OCI-LY7 (cell line): ENCODE data around the gene KLC3. TPM values are rescaled to one million over a fixed set of nuclear protein-coding genes. Genes with fewer than 3 reads are reported as not detected.

Experiments
- BruUV-seq: library from RNA; stranded (reverse); fragments of 400-500 nt; replicated peaks from 2 replicates; lab custom pipeline; 2021; lab: Mats Ljungman, UMichigan
- CTCF ChIA-PET: fragments of 300-600 bp; sonication (Branson Sonifier 250); formaldehyde crosslinking; loops from one replicate; lab custom pipeline; 2022; ENCODE audit warnings: antibody characterized with exemption; ENCODE audit not compliant: unreplicated experiment; lab: Charles Lee
- POLR2A ChIA-PET: fragments of 300-600 bp; sonication (Branson Sonifier 250); formaldehyde crosslinking; loops from one replicate; lab custom pipeline; 2022; ENCODE audit warnings: antibody characterized with exemption; lab: Charles Lee
- DNase-seq: peaks from one replicate; pipeline ENCODE4 v3.0.0-alpha.2; 2015; ENCODE audit warnings: low spot score
- H2AFZ ChIP-seq: fragments of 200-600 bp; sonication (generic), shearing (Covaris generic); 2 replicates; pipeline ENCODE4 v1.6.1; 2014; ENCODE audit warnings: mild to moderate bottlenecking, antibody characterized with exemption, low read length, moderate library complexity
- H3K27ac ChIP-seq: fragments of 200-600 bp; sonication (generic); 2 replicates; pipeline ENCODE4 v1.5.1; 2014; ENCODE audit warnings: mixed run types, low read depth, mild to moderate bottlenecking, moderate library complexity, low read length, inconsistent platforms; ENCODE audit not compliant: poor library complexity, severe bottlenecking
- H3K36me3 ChIP-seq: fragments of 200-600 bp; sonication (generic); 2 replicates; pipeline ENCODE4 v1.6.1; 2014; ENCODE audit warnings: mild to moderate bottlenecking, antibody characterized with exemption, low read length, moderate library complexity, mixed read lengths; ENCODE audit not compliant: insufficient read depth
- H3K4me1 ChIP-seq: fragments of 200-600 bp; sonication (generic); 2 replicates; pipeline ENCODE4 v1.5.1; 2014; ENCODE audit warnings: mild to moderate bottlenecking, low read length; ENCODE audit not compliant: insufficient read depth, poor library complexity, severe bottlenecking
- H3K4me2 ChIP-seq: fragments of 200-600 bp; sonication (generic); 2 replicates; pipeline ENCODE4 v1.6.1; 2014; ENCODE audit warnings: mild to moderate bottlenecking, low read length
- H3K4me3 ChIP-seq: fragments of 200-600 bp; sonication (generic); 2 replicates; pipeline ENCODE4 v1.5.1; 2014; ENCODE audit warnings: mild to moderate bottlenecking, low read depth, low read length; ENCODE audit not compliant: poor library complexity, severe bottlenecking
- H3K79me2 ChIP-seq: fragments of 200-600 bp; sonication (generic); 2 replicates; pipeline ENCODE4 v1.6.1; 2016; ENCODE audit warnings: low read depth, mild to moderate bottlenecking, low read length, moderate library complexity, mixed read lengths; ENCODE audit not compliant: insufficient read depth
- H3K9me2 ChIP-seq: fragments of 200-600 bp; sonication (generic); 2 replicates; pipeline ENCODE4 v1.6.1; 2016; ENCODE audit warnings: mild to moderate bottlenecking, low read length, mixed read lengths; ENCODE audit not compliant: insufficient read depth
- H3K9me3 ChIP-seq: fragments of 200-600 bp; sonication (generic); 2 replicates; pipeline ENCODE4 v1.6.1; 2014; ENCODE audit warnings: mild to moderate bottlenecking, mixed run types, low read length, mixed read lengths
- H4K20me1 ChIP-seq: fragments of 200-600 bp; sonication (generic); 2 replicates; pipeline ENCODE4 v1.6.1; 2014; ENCODE audit warnings: mild to moderate bottlenecking, antibody characterized with exemption, low read length, moderate library complexity, mixed read lengths; ENCODE audit not compliant: insufficient read depth
- CTCF ChIP-seq: fragments of 200-600 bp; sonication (generic); conservative IDR thresholded peaks from 2 replicates; pipeline ENCODE4 v1.5.1; 2014; ENCODE audit warnings: mild to moderate bottlenecking, antibody characterized with exemption, low read length, moderate library complexity, mixed read lengths
- EZH2phosphoT487 ChIP-seq: fragments of 200-600 bp; sonication (generic); IDR thresholded peaks from 2 replicates; pipeline ENCODE4 v1.6.1; 2018; ENCODE audit warnings: low read depth, borderline replicate concordance, mild to moderate bottlenecking, mixed run types, antibody characterized with exemption, low read length, moderate library complexity, mixed read lengths
- intact Hi-C: fragments of 100-400 bp; cut with micrococcal nuclease; formaldehyde crosslinking; loops from one replicate; pipeline ENCODE4 v1.10.0; 2022; ENCODE audit not compliant: unreplicated experiment
- total RNA-seq, 2 experiments: library from RNA; depleted of rRNA in 1 of 2; stranded (reverse); fragments of >200 nt in 1 of 2; shearing (Covaris generic) in 1 of 2; gene quantifications; 2 replicates each; pipeline ENCODE4 v1.2.3, GENCODE V29; 2014 to 2022

The KLC3 gene
- total RNA-seq, 2 experiments from 2014 or later: not detected

GRCh38 chr19:45349126-45349415 lies 8.5 kb downstream of the KLC3 start:
- Histone ChIP-seq H3K4me2 (no peak overlapping the region), H3K4me3 (no peak overlapping the region), H4K20me1 (no peaks in the 10 kb centered on the region), H3K9me2 (no peaks in the 10 kb centered on the region), H2AFZ (no peak overlapping the region), H3K36me3 (no peaks in the 10 kb centered on the region), H3K9me3 (no peaks in the 10 kb centered on the region), H3K79me2 (no peaks in the 10 kb centered on the region), H3K27ac (no peak overlapping the region), H3K4me1 (no peaks in the 10 kb centered on the region)
- TF ChIP-seq EZH2phosphoT487 (no peak), CTCF (no peak)
- ChIA-PET CTCF (no interaction called here), POLR2A (no interaction called here)
- DNase-seq: no peak
- no TSS peak for BruUV-seq
- intact Hi-C loops: no loop called here

GRCh38 chr19:45349430-45349941 lies 8.9 kb downstream of the KLC3 start:
- no TSS peak for BruUV-seq
- Histone ChIP-seq H3K4me1 (no peaks in the 10 kb centered on the region), H2AFZ (no peak overlapping the region), H3K27ac (no peak overlapping the region), H3K9me3 (no peaks in the 10 kb centered on the region), H3K4me3 (no peak overlapping the region), H3K4me2 (no peak overlapping the region), H3K79me2 (no peaks in the 10 kb centered on the region), H3K9me2 (no peaks in the 10 kb centered on the region), H4K20me1 (no peaks in the 10 kb centered on the region), H3K36me3 (peaks cover 2% of the 10 kb centered on the region; the same call in 1 of the 2 replicates)
- TF ChIP-seq CTCF (no peak), EZH2phosphoT487 (no peak)
- ChIA-PET POLR2A (no interaction called here), CTCF (no interaction called here)
- intact Hi-C loops: no loop called here
- DNase-seq: no peak

- no TSS peak for BruUV-seq
Measured at GRCh38 chr19:45350477-45351058, 10.0 kb downstream of the KLC3 start.

More at GRCh38 chr19:45350477-45351058, 10.0 kb downstream of the KLC3 start:
- POLR2A ChIA-PET: no interaction called here
- Histone ChIP-seq H3K4me3 (no peak overlapping the region), H3K4me2 (no peak overlapping the region), H3K79me2 (no peaks in the 10 kb centered on the region), H3K9me3 (no peaks in the 10 kb centered on the region), H3K9me2 (no peaks in the 10 kb centered on the region), H3K27ac (no peak overlapping the region), H3K4me1 (no peaks in the 10 kb centered on the region), H3K36me3 (peaks cover 9% of the 10 kb centered on the region), H4K20me1 (no peaks in the 10 kb centered on the region), H2AFZ (no peak overlapping the region)
- CTCF ChIA-PET: no interaction called here
- TF ChIP-seq EZH2phosphoT487 (no peak), CTCF (no peak)
- DNase-seq: no peak
- intact Hi-C loops: no loop called here
